Breast epithelium (tissue), 3 donors: ENCODE measurements around the gene NAE1.

ENCODE experiments used
- POLR2A ChIP-seq: fragments of 450-650 bp; IDR thresholded peaks from one replicate; pipeline ENCODE4 v1.6.1; 2016; ENCODE audit warnings: antibody characterized with exemption, mild to moderate bottlenecking, moderate library complexity
- POLR2AphosphoS5 ChIP-seq, 3 donors: sonication (generic); formaldehyde crosslinking; IDR thresholded peaks; one replicate each; pipeline ENCODE4 v1.6.1; 2017; ENCODE audit warnings: antibody characterized with exemption in 3 of 3
- TF ChIP-seq, protein P1 (sequence below), 3 donors: fragments of 450-650 bp; IDR thresholded peaks; one replicate each; pipeline ENCODE4 v1.5.1; 2016 to 2017; ENCODE audit warnings: antibody characterized with exemption in 3 of 3, mild to moderate bottlenecking in 3 of 3, moderate library complexity in 3 of 3

DNA sequence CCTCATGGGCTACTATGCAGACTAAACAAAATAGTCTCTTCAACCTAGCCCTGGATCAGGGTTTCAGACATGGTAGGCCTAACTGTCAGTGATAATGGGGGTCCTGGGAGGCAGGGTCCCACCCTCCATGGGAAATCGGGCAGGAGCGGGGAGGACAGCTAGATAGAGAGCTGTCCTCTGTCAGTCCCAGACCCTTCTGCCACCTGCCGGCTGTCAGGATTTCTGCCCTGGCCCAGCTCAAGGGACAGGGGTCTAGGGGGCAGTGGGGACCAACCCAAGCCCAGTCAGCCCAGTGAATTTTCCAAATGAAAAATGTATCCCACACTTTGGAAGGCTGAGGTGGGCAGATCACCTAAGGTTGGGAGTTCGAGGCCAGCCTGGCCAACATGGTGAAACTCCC is 18.8 kb upstream of the NAE1 start:
- no peak for TF ChIP-seq POLR2A
- TF ChIP-seq POLR2AphosphoS5 (IDR thresholded peaks at IDR 0.05) = no peak
- TF ChIP-seq, protein P1, sequence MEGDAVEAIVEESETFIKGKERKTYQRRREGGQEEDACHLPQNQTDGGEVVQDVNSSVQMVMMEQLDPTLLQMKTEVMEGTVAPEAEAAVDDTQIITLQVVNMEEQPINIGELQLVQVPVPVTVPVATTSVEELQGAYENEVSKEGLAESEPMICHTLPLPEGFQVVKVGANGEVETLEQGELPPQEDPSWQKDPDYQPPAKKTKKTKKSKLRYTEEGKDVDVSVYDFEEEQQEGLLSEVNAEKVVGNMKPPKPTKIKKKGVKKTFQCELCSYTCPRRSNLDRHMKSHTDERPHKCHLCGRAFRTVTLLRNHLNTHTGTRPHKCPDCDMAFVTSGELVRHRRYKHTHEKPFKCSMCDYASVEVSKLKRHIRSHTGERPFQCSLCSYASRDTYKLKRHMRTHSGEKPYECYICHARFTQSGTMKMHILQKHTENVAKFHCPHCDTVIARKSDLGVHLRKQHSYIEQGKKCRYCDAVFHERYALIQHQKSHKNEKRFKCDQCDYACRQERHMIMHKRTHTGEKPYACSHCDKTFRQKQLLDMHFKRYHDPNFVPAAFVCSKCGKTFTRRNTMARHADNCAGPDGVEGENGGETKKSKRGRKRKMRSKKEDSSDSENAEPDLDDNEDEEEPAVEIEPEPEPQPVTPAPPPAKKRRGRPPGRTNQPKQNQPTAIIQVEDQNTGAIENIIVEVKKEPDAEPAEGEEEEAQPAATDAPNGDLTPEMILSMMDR (IDR thresholded peaks at IDR 0.05) = no peak
